HepG2 (cell line): ENCODE data around the gene TMCC2. TPM values are rescaled to one million over a fixed set of nuclear protein-coding genes. Genes with fewer than 3 reads are reported as not detected.

Experiments
- BORCS8-MEF2B ChIP-seq: sonication (generic); formaldehyde crosslinking; IDR thresholded peaks from 2 replicates; pipeline ENCODE4 v1.8.0; 2022; ENCODE audit warnings: mild to moderate bottlenecking, missing genetic modification reagents
- CEBPG ChIP-seq: IDR thresholded peaks from 2 replicates; pipeline ENCODE4 v1.6.1; 2016
- CENPT ChIP-seq: sonication (generic); formaldehyde crosslinking; IDR thresholded peaks from 2 replicates; pipeline ENCODE4 v1.8.0; 2022; ENCODE audit warnings: low read depth, mild to moderate bottlenecking, moderate library complexity, missing genetic modification reagents
- DMAP1 ChIP-seq: IDR thresholded peaks from 2 replicates; pipeline ENCODE4 v1.6.1; 2016
- ETV5 ChIP-seq: IDR thresholded peaks from 2 replicates; pipeline ENCODE4 v1.6.1; 2018; ENCODE audit warnings: missing biosample characterization, missing genetic modification reagents, inconsistent platforms, borderline replicate concordance
- GABPA ChIP-seq, 2 experiments: IDR thresholded peaks; 2 replicates each; pipeline ENCODE4 v1.6.1; 2011 to 2016; ENCODE audit warnings: low read depth in 2 of 2, low read length in 1 of 2, missing biosample characterization in 1 of 2, missing genetic modification characterization in 1 of 2
- KMT2A ChIP-seq: sonication (generic); formaldehyde crosslinking; IDR thresholded peaks from 2 replicates; pipeline ENCODE4 v1.4.0; 2020; ENCODE audit warnings: missing genetic modification reagents
- KMT2B ChIP-seq: IDR thresholded peaks from 2 replicates; pipeline ENCODE4 v1.6.1; 2016; ENCODE audit warnings: missing genetic modification reagents, missing compliant biosample characterization
- MED8 ChIP-seq: sonication (generic); formaldehyde crosslinking; IDR thresholded peaks from 2 replicates; pipeline ENCODE4 v1.8.1; 2023; ENCODE audit warnings: mild to moderate bottlenecking, missing genetic modification reagents; ENCODE audit not compliant: insufficient replicate concordance
- RBM39 ChIP-seq: fragments of 200-400 bp; formaldehyde crosslinking; IDR thresholded peaks from one replicate; pipeline ENCODE4 v1.6.1; 2018; ENCODE audit warnings: antibody characterized with exemption, mild to moderate bottlenecking, low read depth, low read length; ENCODE audit not compliant: poor library complexity, severe bottlenecking
- SKI ChIP-seq: fragments of 450-650 bp; IDR thresholded peaks from one replicate; pipeline ENCODE4 v1.6.1; 2018; ENCODE audit warnings: mild to moderate bottlenecking; ENCODE audit not compliant: partially characterized antibody
- ZFP62 ChIP-seq: sonication (generic); formaldehyde crosslinking; IDR thresholded peaks from 2 replicates; pipeline ENCODE4 v1.4.0; 2020; ENCODE audit warnings: missing genetic modification reagents
- ZNF644 ChIP-seq: IDR thresholded peaks from 2 replicates; pipeline ENCODE4 v1.6.1; 2016; ENCODE audit warnings: low read depth
- polyA plus RNA-seq, 8 experiments: library from polyadenylated mRNA; depleted of rRNA in 3 of 8; stranded (reverse) in 7 of 8; unstranded in 1 of 8; fragments of >200 nt; fragmentation: Illumina TruSeq in 4 of 8; extraction: Trizol in 4 of 8; gene quantifications; 2 replicates each; pipeline versions ENCODE4 v1.2.1 to v1.2.3, GENCODE V29; 2011 to 2016; ENCODE audit warnings: low read depth in 4 of 8, missing spikeins in 1 of 8, mixed read lengths in 1 of 8; ENCODE audit not compliant: insufficient read depth in 1 of 8
- total RNA-seq, 5 experiments: library from RNA; depleted of rRNA; stranded (reverse); fragments of >200 nt; fragmentation: Illumina TruSeq; extraction: Trizol; gene quantifications; 2 replicates each; pipeline ENCODE4 v1.2.3, GENCODE V29; 2016; ENCODE audit warnings: low read depth in 1 of 5
- TF ChIP-seq, protein P1 (sequence below): sonication (generic); formaldehyde crosslinking; IDR thresholded peaks from 2 replicates; pipeline ENCODE4 v1.9.0; 2022; ENCODE audit warnings: missing genetic modification reagents, mild to moderate bottlenecking, borderline replicate concordance
- TF ChIP-seq, protein P2 (sequence below): sonication (generic); formaldehyde crosslinking; IDR thresholded peaks from 2 replicates; pipeline ENCODE4 v1.8.1; 2022; ENCODE audit warnings: low read depth, mild to moderate bottlenecking, missing genetic modification reagents
- TF ChIP-seq, protein P3 (sequence below): IDR thresholded peaks from 2 replicates; pipeline ENCODE4 v1.6.1; 2016; ENCODE audit warnings: low read depth, control low read depth
- TF ChIP-seq, protein P4 (sequence below): IDR thresholded peaks from 2 replicates; pipeline ENCODE4 v1.6.1; 2018; ENCODE audit warnings: missing genetic modification reagents, mild to moderate bottlenecking, missing compliant biosample characterization
- TF ChIP-seq, protein P5 (sequence below): IDR thresholded peaks from 2 replicates; pipeline ENCODE4 v1.6.1; 2016; ENCODE audit warnings: low read depth
- TF ChIP-seq, protein P6 (sequence below): sonication (generic); formaldehyde crosslinking; IDR thresholded peaks from 2 replicates; pipeline ENCODE4 v1.4.0; 2020; ENCODE audit warnings: missing genetic modification reagents, borderline replicate concordance

Gene TMCC2
- total and polyA plus RNA-seq, 2 of the 13 experiments (the other 11 are each of a cell fraction or from before 2014, with no cell fraction given), result 0.12 to 0.24 TPM

DNA sequence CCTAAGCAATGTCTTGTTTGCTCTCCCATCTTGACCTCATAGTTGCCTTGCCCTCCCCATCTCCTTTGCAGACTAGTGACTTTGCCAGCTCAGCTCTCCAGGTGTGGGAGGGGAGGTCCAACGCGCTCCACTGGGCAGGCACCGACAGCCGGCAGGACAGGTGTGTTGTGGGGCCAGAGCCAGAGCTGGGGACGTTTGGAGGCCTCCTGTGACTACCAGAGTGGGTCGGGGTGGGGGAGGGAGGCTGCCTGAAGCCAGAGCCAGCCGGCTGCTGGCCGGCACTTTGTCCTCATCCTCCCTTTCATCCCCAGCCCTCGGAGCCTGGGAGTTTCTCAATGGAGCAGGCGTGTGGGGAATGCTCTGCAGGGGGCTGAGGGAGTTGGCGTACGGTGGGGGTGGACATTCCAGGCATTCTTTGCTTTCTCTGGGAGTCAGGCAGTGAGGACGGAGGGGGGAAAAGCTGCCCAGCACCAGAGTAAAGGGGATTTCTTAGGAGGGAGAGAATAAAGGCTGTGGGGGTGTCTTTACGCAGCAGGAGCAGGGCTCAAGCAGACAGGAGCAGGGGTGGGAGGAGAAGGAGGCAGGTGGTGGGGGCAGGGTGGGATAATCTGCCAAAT, 73.6 kb downstream of the TMCC2 start (continued):
- TF ChIP-seq, protein P1, sequence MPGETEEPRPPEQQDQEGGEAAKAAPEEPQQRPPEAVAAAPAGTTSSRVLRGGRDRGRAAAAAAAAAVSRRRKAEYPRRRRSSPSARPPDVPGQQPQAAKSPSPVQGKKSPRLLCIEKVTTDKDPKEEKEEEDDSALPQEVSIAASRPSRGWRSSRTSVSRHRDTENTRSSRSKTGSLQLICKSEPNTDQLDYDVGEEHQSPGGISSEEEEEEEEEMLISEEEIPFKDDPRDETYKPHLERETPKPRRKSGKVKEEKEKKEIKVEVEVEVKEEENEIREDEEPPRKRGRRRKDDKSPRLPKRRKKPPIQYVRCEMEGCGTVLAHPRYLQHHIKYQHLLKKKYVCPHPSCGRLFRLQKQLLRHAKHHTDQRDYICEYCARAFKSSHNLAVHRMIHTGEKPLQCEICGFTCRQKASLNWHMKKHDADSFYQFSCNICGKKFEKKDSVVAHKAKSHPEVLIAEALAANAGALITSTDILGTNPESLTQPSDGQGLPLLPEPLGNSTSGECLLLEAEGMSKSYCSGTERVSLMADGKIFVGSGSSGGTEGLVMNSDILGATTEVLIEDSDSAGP (CRISPR knock-in tag), result peak; percentile 59; the same call in 1 of the 2 replicates
- TF ChIP-seq, protein P2, sequence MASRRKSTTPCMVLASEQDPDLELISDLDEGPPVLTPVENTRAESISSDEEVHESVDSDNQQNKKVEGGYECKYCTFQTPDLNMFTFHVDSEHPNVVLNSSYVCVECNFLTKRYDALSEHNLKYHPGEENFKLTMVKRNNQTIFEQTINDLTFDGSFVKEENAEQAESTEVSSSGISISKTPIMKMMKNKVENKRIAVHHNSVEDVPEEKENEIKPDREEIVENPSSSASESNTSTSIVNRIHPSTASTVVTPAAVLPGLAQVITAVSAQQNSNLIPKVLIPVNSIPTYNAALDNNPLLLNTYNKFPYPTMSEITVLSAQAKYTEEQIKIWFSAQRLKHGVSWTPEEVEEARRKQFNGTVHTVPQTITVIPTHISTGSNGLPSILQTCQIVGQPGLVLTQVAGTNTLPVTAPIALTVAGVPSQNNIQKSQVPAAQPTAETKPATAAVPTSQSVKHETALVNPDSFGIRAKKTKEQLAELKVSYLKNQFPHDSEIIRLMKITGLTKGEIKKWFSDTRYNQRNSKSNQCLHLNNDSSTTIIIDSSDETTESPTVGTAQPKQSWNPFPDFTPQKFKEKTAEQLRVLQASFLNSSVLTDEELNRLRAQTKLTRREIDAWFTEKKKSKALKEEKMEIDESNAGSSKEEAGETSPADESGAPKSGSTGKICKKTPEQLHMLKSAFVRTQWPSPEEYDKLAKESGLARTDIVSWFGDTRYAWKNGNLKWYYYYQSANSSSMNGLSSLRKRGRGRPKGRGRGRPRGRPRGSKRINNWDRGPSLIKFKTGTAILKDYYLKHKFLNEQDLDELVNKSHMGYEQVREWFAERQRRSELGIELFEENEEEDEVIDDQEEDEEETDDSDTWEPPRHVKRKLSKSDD (CRISPR knock-in tag), result peak; percentile 69; the same call in 1 of the 2 replicates
- TF ChIP-seq CEBPG (CRISPR knock-in tag), result peak; percentile 66
- TF ChIP-seq BORCS8-MEF2B (CRISPR knock-in tag), result peak; percentile 25; the same call in 1 of the 2 replicates
- TF ChIP-seq SKI, result peak; percentile 71
- TF ChIP-seq, protein P3, sequence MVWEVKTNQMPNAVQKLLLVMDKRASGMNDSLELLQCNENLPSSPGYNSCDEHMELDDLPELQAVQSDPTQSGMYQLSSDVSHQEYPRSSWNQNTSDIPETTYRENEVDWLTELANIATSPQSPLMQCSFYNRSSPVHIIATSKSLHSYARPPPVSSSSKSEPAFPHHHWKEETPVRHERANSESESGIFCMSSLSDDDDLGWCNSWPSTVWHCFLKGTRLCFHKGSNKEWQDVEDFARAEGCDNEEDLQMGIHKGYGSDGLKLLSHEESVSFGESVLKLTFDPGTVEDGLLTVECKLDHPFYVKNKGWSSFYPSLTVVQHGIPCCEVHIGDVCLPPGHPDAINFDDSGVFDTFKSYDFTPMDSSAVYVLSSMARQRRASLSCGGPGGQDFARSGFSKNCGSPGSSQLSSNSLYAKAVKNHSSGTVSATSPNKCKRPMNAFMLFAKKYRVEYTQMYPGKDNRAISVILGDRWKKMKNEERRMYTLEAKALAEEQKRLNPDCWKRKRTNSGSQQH (CRISPR knock-in tag), result no peak
- TF ChIP-seq ZNF644, result 0 out of 2 replicates have a peak, but pooled peaks have one; percentile 27
- TF ChIP-seq RBM39, result peak; percentile 69
- TF ChIP-seq, protein P4, sequence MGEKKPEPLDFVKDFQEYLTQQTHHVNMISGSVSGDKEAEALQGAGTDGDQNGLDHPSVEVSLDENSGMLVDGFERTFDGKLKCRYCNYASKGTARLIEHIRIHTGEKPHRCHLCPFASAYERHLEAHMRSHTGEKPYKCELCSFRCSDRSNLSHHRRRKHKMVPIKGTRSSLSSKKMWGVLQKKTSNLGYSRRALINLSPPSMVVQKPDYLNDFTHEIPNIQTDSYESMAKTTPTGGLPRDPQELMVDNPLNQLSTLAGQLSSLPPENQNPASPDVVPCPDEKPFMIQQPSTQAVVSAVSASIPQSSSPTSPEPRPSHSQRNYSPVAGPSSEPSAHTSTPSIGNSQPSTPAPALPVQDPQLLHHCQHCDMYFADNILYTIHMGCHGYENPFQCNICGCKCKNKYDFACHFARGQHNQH, result peak; percentile 39; the same call in 1 of the 2 replicates
- TF ChIP-seq, protein P5, sequence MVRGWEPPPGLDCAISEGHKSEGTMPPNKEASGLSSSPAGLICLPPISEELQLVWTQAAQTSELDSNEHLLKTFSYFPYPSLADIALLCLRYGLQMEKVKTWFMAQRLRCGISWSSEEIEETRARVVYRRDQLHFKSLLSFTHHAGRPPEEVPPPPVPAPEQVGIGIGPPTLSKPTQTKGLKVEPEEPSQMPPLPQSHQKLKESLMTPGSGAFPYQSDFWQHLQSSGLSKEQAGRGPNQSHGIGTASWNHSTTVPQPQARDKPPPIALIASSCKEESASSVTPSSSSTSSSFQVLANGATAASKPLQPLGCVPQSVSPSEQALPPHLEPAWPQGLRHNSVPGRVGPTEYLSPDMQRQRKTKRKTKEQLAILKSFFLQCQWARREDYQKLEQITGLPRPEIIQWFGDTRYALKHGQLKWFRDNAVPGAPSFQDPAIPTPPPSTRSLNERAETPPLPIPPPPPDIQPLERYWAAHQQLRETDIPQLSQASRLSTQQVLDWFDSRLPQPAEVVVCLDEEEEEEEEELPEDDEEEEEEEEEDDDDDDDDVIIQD (CRISPR knock-in tag), result 0 out of 2 replicates have a peak, but pooled peaks have one; percentile 41
- no peak for TF ChIP-seq GABPA (IDR thresholded peaks at IDR 0.05; ENCODE audit: low read depth, low read length)
- TF ChIP-seq GABPA (CRISPR knock-in tag; IDR thresholded peaks at IDR 0.05; ENCODE audit: low read depth), result 0 out of 2 replicates have a peak, but pooled peaks have one; percentile 25
- peak; percentile 41; the same call in 1 of the 2 replicates for TF ChIP-seq KMT2A
- TF ChIP-seq MED8 (CRISPR knock-in tag), result peak; percentile 42
- TF ChIP-seq, protein P6, sequence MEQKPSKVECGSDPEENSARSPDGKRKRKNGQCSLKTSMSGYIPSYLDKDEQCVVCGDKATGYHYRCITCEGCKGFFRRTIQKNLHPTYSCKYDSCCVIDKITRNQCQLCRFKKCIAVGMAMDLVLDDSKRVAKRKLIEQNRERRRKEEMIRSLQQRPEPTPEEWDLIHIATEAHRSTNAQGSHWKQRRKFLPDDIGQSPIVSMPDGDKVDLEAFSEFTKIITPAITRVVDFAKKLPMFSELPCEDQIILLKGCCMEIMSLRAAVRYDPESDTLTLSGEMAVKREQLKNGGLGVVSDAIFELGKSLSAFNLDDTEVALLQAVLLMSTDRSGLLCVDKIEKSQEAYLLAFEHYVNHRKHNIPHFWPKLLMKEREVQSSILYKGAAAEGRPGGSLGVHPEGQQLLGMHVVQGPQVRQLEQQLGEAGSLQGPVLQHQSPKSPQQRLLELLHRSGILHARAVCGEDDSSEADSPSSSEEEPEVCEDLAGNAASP (CRISPR knock-in tag), result peak; percentile 89
- TF ChIP-seq ZFP62 (CRISPR knock-in tag), result no peak
- TF ChIP-seq ETV5, result 0 out of 2 replicates have a peak, but pooled peaks have one; percentile 31
- no peak for TF ChIP-seq CENPT
- TF ChIP-seq DMAP1 (CRISPR knock-in tag), result peak; percentile 59
- TF ChIP-seq KMT2B (CRISPR knock-in tag), result 0 out of 2 replicates have a peak, but pooled peaks have one; percentile 19
